C4-2B (cell line): ENCODE data around the gene SYNRG.
"Not testable (repeated sequence)": the region's sequence is repeated elsewhere in the genome, so short reads cannot be mapped to it uniquely, and the experiment has no call there.

ENCODE experiments used
- H3K27ac ChIP-seq: fragments of 450-650 bp; 2 replicates; pipeline ENCODE4 v1.5.1; 2017
- CTCF ChIP-seq: fragments of 450-650 bp; conservative IDR thresholded peaks from 2 replicates; pipeline ENCODE4 v1.5.1; 2017; ENCODE audit warnings: mild to moderate bottlenecking
- ZFX ChIP-seq: fragments of 450-650 bp; IDR thresholded peaks from 2 replicates; pipeline ENCODE4 v1.6.1; 2017

Gene SYNRG

GRCh38 chr17:37512442-37513068 is 96.7 kb downstream of the SYNRG start:
- TF ChIP-seq ZFX (no peak), CTCF (no peak)
- H3K27ac ChIP-seq = no peak overlapping the region

- H3K27ac ChIP-seq = not testable (repeated sequence)
These were observed 97.6 kb downstream of the SYNRG start for GRCh38 chr17:37511642-37512041.

DNA sequence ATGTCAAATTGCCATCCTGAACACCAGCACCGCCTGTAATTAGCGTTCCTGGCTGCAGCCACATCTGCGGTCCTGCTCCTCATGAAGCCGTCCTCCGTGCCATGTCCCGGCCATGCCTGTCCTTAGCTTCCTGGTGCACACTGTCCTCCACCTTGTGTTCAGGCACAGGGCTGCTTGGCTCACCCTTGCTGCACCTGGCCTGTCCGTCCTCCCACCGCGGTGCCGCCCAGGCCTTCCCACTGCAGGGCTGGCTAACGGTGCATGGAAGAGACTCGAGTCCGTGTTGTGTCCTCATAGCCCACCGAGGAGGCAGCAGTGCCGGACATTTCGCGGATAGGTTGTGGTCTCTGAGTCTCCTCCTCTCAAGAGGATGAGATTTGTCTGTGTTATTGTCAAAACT is 99.2 kb downstream of the SYNRG start:
- peak overlapping the region; percentile 35 for H3K27ac ChIP-seq
- TF ChIP-seq ZFX = no peak
- TF ChIP-seq CTCF = no peak

- TF ChIP-seq CTCF = no peak
- no peak for TF ChIP-seq ZFX
- H3K27ac ChIP-seq = no peak overlapping the region
These were observed 102.1 kb downstream of the SYNRG start for GRCh38 chr17:37507111-37507510.

DNA sequence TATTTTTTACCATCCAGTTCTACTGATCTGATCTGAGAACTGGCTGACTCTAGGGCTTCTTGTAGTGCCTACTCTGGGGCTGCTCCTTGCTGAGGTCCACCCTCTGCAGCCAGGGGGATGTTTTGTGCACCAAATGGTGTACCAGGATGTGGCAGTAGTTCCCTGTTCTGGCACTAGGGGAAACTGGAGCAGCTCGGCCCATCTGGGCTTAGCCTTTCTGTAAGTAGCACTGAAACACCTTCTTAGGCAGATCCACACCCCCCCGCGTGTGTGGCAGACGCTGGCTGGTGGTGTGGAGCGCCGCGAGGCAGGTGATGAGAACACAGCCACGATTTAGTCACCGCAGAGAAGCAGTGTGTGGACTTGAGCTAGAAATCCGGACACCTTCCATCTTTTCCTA is 102.5 kb downstream of the SYNRG start:
- H3K27ac ChIP-seq = no peak overlapping the region
- TF ChIP-seq ZFX = no peak
- TF ChIP-seq CTCF = no peak; the same call in 1 of the 2 replicates

DNA sequence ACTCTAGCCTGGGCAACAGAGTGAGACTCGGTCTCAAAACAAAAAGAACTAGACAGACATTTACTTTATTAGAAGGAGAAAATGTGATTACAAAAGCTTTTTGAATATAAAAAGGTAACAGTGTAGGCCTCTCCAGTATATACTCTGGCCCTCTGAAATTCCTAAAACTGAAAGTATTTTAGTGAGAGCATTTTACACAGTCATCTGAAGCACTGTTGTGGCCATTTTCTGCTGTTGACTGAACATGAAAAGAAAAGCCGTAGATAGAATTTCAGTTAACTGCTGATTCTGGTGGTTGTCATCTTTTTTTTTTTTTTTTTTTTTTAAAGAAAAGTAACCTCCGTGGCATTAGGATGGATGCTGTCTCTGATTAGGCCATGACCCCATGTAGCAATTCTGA is 103.9 kb downstream of the SYNRG start:
- no peak overlapping the region for H3K27ac ChIP-seq
- TF ChIP-seq ZFX (no peak), CTCF (no peak)

DNA sequence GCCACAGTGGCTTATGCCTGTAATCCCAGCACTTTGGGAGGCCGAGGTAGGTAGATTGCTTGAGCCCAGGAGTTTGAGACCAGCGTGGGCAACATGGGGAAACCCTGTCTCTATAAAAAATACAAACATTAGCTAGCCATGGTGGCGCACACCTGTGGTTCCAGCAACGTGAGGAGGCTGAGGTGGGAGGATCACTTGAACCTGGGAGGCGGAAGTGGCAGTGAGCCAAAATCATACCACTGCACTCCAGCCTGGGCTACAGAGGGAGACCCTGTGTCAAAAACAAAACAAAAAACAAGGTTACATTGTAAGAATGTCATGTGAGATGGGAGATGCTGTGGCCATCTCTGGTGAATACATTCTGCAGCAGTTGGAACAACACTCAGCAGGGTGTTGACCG is 106.1 kb downstream of the SYNRG start:
- TF ChIP-seq CTCF (no peak), ZFX (no peak)
- peak overlapping the region; percentile 62; the same call in 1 of the 2 replicates for H3K27ac ChIP-seq
